Measurements from ENCODE around the gene PLEKHH1. TPM values are rescaled to one million over a fixed set of nuclear protein-coding genes. Genes with fewer than 3 reads are reported as not detected.

Gene PLEKHH1
- total and polyA plus RNA-seq, 9 of the 15 experiments (the other 6 are each of a cell fraction or from before 2014, with no cell fraction given): 0.76 to 5.9 (median 2.9) TPM

- 0 out of 3 replicates have a peak, but pooled peaks have one; percentile 16 for ATAC-seq
- Histone ChIP-seq H3K4me2 (ENCODE audit: insufficient read depth, low read length) (no peak overlapping the region), H3K4me3 (no peak overlapping the region), H3K9me3 (replicated peaks; ENCODE audit: control insufficient read depth, insufficient read depth, low read depth, low read length) (no peaks in the 10 kb centered on the region), H3K36me3 (ENCODE audit: control insufficient read depth, insufficient read depth, low read length) (no peaks in the 10 kb centered on the region), H3K27ac (ENCODE audit: extremely low read depth, low read depth, low read length) (no peak overlapping the region), H3K9me1 (ENCODE audit: control insufficient read depth, insufficient read depth, low read length) (no peaks in the 10 kb centered on the region), H3K27me3 (ENCODE audit: control insufficient read depth in 2 of 2, insufficient read depth in 2 of 2, low read length in 2 of 2) (no peaks in the 10 kb centered on the region; a peak in 1 of 5 replicates), H3K79me2 (ENCODE audit: control insufficient read depth, insufficient read depth, low read length) (no peaks in the 10 kb centered on the region), H3K9ac (ENCODE audit: insufficient read depth in 1 of 2, low read depth in 2 of 2, low read length in 2 of 2) (no peak overlapping the region), H4K20me1 (replicated peaks; ENCODE audit: control insufficient read depth, insufficient read depth, low read length) (no peaks in the 10 kb centered on the region; the same call in 1 of the 2 replicates), H3K4me1 (replicated peaks in 1 of 2; ENCODE audit: control insufficient read depth in 2 of 2, insufficient read depth in 2 of 2, low read length in 2 of 2) (peaks cover 0 to 5% of the 10 kb centered on the region in 2 experiments; a peak in 2 of 5 replicates), H2AFZ (ENCODE audit: low read depth, low read length) (no peak overlapping the region)
- intact Hi-C loops (cut with micrococcal nuclease) (no loop called here), in situ Hi-C loops (cut with MboI) (loop anchor here (10.0 kb wide), 1 partner anchor 151 kb away; no protein-coding TSS in a partner anchor)
- DNase-seq (ENCODE audit: extremely low read depth in 1 of 4, low spot score in 3 of 4): peak in 3 of 4 experiments; percentile 14 to 16 (median 14)
- POLR2A ChIA-PET: interaction anchor here (0.6 kb wide), 2 partner anchors 125 to 1824 kb away, joined by 3 to 4 read pairs; no protein-coding TSS in a partner anchor
- FAIRE-seq: no peak
- TF ChIP-seq KLF1 (tag; IDR thresholded peaks at IDR 0.05) (no peak), BACH1 (tag; IDR thresholded peaks at IDR 0.05) (no peak), ZNF253 (CRISPR knock-in tag; conservative IDR thresholded peaks at IDR 0.05) (no peak), EZH2 (IDR thresholded peaks at IDR 0.05; ENCODE audit: borderline replicate concordance, low read depth, low read length) (no peak)
- BruUV-seq (replicated peaks): no TSS peak
- CTCF ChIA-PET (ENCODE audit: low intra/inter-chr PET ratio): no interaction called here
- 16% methylated on average over 6 of the region's 9 CpGs for WGBS (ENCODE audit: insufficient coverage, low coverage, missing lambda C conversion rate)
These were observed 42.6 kb downstream of the PLEKHH1 start for GRCh38 chr14:67575684-67576083.

DNA sequence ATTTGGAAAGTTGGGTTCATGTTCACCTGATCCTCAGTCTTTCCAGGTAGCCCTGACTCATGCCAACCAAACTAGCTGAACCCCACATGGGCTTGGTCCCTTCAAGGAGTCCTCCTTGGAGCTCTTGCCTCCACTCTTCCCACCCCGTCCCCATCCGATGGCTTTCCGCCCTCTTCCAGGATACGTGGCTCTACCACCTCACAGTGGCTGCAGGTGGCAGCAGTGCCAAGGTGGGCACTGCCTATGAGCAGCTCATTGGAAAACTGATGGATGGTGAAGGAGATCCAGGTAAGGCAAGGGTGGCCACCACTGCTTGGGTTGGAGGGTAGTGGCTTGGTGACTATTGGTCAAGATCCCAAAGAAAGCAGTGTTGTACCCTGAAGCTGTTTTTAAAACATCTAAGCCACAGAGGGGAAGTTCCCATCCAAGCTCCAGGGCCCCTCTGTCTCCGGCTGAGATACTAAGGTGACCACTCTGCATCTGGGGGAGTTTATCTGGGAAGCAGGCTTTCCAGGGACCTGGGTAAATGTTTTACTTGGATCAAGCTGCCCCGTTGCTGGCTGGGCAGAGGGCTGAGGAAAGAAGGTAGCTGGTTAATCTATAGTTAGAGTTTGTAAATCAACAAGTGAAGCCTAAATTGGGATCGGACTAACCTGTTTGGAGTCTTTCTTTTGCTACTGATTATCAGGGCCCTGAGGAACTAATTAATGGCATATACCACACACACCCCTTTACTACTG lies 43.3 kb downstream of the PLEKHH1 start:
- Histone ChIP-seq H3K36me3 (ENCODE audit: control insufficient read depth, insufficient read depth, low read length) (no peaks in the 10 kb centered on the region), H2AFZ (ENCODE audit: low read depth, low read length) (no peak overlapping the region), H3K4me2 (ENCODE audit: insufficient read depth, low read length) (no peak overlapping the region), H3K27me3 (ENCODE audit: control insufficient read depth in 2 of 2, insufficient read depth in 2 of 2, low read length in 2 of 2) (no peaks in the 10 kb centered on the region; a peak in 1 of 5 replicates), H3K27ac (ENCODE audit: extremely low read depth, low read depth, low read length) (no peak overlapping the region), H3K9me3 (replicated peaks; ENCODE audit: control insufficient read depth, insufficient read depth, low read depth, low read length) (no peaks in the 10 kb centered on the region), H3K79me2 (ENCODE audit: control insufficient read depth, insufficient read depth, low read length) (no peaks in the 10 kb centered on the region), H3K4me3 (no peak overlapping the region), H3K9me1 (ENCODE audit: control insufficient read depth, insufficient read depth, low read length) (no peaks in the 10 kb centered on the region), H3K9ac (ENCODE audit: insufficient read depth in 1 of 2, low read depth in 2 of 2, low read length in 2 of 2) (no peak overlapping the region), H3K4me1 (replicated peaks in 1 of 2; ENCODE audit: control insufficient read depth in 2 of 2, insufficient read depth in 2 of 2, low read length in 2 of 2) (peaks cover 0 to 5% of the 10 kb centered on the region in 2 experiments; a peak in 2 of 5 replicates), H4K20me1 (replicated peaks; ENCODE audit: control insufficient read depth, insufficient read depth, low read length) (no peaks in the 10 kb centered on the region; the same call in 1 of the 2 replicates)
- ChIA-PET POLR2A (interaction anchor here (0.6 to 0.7 kb wide), 3 partner anchors 126 to 1823 kb away, joined by 3 to 4 read pairs (median 4); no protein-coding TSS in a partner anchor), CTCF (ENCODE audit: low intra/inter-chr PET ratio) (no interaction called here)
- TF ChIP-seq NCOA4 (IDR thresholded peaks at IDR 0.05; ENCODE audit: partially characterized antibody) (no peak), ZNF395 (CRISPR knock-in tag; IDR thresholded peaks at IDR 0.05) (no peak), ZNF561 (CRISPR knock-in tag; conservative IDR thresholded peaks at IDR 0.05) (no peak), SMAD2 (IDR thresholded peaks at IDR 0.05; ENCODE audit: low read depth, low read length) (no peak), PPARD (CRISPR knock-in tag; IDR thresholded peaks at IDR 0.05) (no peak), KDM4B (IDR thresholded peaks at IDR 0.05; ENCODE audit: borderline replicate concordance in 2 of 2, low read depth in 1 of 2) (no peak), FOXK2 (conservative IDR thresholded peaks at IDR 0.05 in 1 of 2, IDR thresholded peaks at IDR 0.05 in 1 of 2; ENCODE audit: low read depth in 2 of 2) (no peak)
- ATAC-seq: no peak
- DNase-seq (ENCODE audit: extremely low read depth in 1 of 4, low spot score in 3 of 4): no peak
- in situ Hi-C loops (cut with MboI) (loop anchor here (10.0 kb wide), 1 partner anchor 152 kb away; no protein-coding TSS in a partner anchor), intact Hi-C loops (cut with micrococcal nuclease) (no loop called here)
- WGBS (ENCODE audit: insufficient coverage, low coverage, missing lambda C conversion rate): 51% methylated on average over 4 of the region's 7 CpGs
- no TSS peak for BruUV-seq (replicated peaks)
- no peak for FAIRE-seq

All from K562 (cell line).